Right lobe of liver (tissue), 6 donors: ENCODE data around the gene SLCO2A1. TPM values are rescaled to one million over a fixed set of nuclear protein-coding genes. Genes with fewer than 3 reads are reported as not detected.

Source experiments
- ATAC-seq, 4 donors: fragments of 200-7000 bp; cut with Tn5 transposase; one replicate each; pipeline ENCODE4 v1.9.1; 2020; ENCODE audit warnings: mild to moderate bottlenecking in 4 of 4, moderate library complexity in 4 of 4
- DNase-seq, 3 donors: peaks; one replicate each; pipeline ENCODE4 v3.0.0-alpha.2; 2020
- H3K27ac ChIP-seq, 3 donors: fragments of 200-600 bp; one replicate each; pipeline ENCODE4 v1.8.0; 2022
- H3K27me3 ChIP-seq, 2 donors: fragments of 200-600 bp; one replicate each; pipeline ENCODE4 v1.8.0; 2022
- H3K36me3 ChIP-seq, 4 donors: fragments of 200-600 bp; sonication (generic) in 1 of 4; one replicate each; pipeline versions ENCODE4 v1.5.1 to v1.8.0; 2017 to 2022; ENCODE audit warnings: control low read depth in 1 of 4
- H3K4me1 ChIP-seq, 4 donors: fragments of 200-600 bp; sonication (generic) in 1 of 4; one replicate each; pipeline versions ENCODE4 v1.5.1 to v1.8.0; 2017 to 2022; ENCODE audit warnings: control low read depth in 1 of 4
- H3K4me3 ChIP-seq, 3 donors: fragments of 200-600 bp; one replicate each; pipeline ENCODE4 v1.8.0; 2022
- H3K9me3 ChIP-seq, 4 donors: fragments of 200-600 bp; sonication (generic) in 1 of 4; one replicate each; pipeline versions ENCODE4 v1.5.1 to v1.8.0; 2017 to 2022; ENCODE audit warnings: control low read depth in 1 of 4
- POLR2A ChIP-seq: fragments of 450-650 bp; IDR thresholded peaks from one replicate; pipeline ENCODE4 v1.6.1; 2017; ENCODE audit warnings: antibody characterized with exemption, mild to moderate bottlenecking
- WGBS: methylation state at CpG from one replicate; pipeline ENCODE4 v1.1.6; 2018; ENCODE audit warnings: low coverage, low lambda C conversion rate; ENCODE audit not compliant: insufficient coverage; ENCODE audit errors: missing lambda C conversion rate; 5-methylcytosine and 5-hydroxymethylcytosine counted together
- intact Hi-C, 2 donors: fragments of 100-400 bp; cut with DNase I; formaldehyde crosslinking; loops; one replicate each; pipeline versions ENCODE4 v1.11.2 to v1.14.1; 2022
- total RNA-seq, 6 experiments: library from RNA; depleted of rRNA in 2 of 6; stranded (reverse); fragments of >200 nt in 2 of 6; fragmentation: NEBNext Ultra II Directional in 3 of 6; extraction: Animal tissue kit (Norgen Biotek cat#: 25700) in 3 of 6; gene quantifications; one replicate each; pipeline versions ENCODE4 v1.1.0 to v1.2.4, GENCODE V29; 2016 to 2023
- TF ChIP-seq, protein P1 (sequence below), 4 donors: fragments of 200-600 bp in 3 of 4; fragments of 450-650 bp in 1 of 4; IDR thresholded peaks; one replicate each; pipeline versions ENCODE4 v1.5.1 to v1.8.0; 2016 to 2022; ENCODE audit warnings: antibody characterized with exemption in 4 of 4, mild to moderate bottlenecking in 2 of 4
- donor health status: DM: no; HTN: yes; CAD: no.
- donor health status: DM: no; HTN: no; CAD: no.
- donor health status: DM: no; HTN: no; CAD: no.
- donor health status: DM: no; HTN: yes; CAD: no.
- donor health status: DM: no; HTN: yes; CAD: no.

The SLCO2A1 gene
- total RNA-seq, 6 experiments from 2014 or later: 0.71 to 4.4 (median 1.5) TPM

DNA sequence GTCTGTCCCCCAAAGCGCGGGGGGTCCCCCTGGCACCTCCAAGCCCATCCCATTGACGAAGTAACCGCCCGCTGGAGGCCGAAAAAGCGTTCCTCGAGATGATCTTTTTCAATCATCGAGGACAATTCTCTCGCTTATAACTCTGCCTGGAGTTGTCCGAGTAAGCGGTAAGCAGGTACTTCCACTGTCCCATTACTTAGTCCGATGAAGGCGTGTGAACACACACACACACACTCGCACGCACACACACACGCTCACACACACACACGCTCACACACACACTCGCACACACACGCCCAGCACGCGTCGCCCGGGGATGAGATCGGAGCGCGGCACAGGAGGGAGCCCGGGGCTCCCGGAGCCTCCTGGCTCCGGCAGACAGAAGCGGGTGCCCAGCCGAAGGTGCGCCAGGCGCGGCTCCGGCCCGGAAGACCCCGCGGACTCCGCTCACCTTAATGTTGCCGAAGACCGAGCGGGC lies 430 bp downstream of the SLCO2A1 start:
- intact Hi-C loops: no loop called here
- Histone ChIP-seq H3K9me3 (no peaks in the 10 kb centered on the region), H3K27me3 (peaks cover 0 to 10% of the 10 kb centered on the region in 2 donors), H3K4me3 (peak overlapping the region; percentile 39 to 53 (median 42)), H3K4me1 (peaks cover 0 to 5% (median 0%) of the 10 kb centered on the region in 4 donors), H3K36me3 (no peaks in the 10 kb centered on the region), H3K27ac (no peak overlapping the region)
- DNase-seq (no peak), ATAC-seq (peak; percentile 34 to 59 (median 58))
- WGBS: 0% methylated on average over 4 of the region's 43 CpGs
- no peak for TF ChIP-seq POLR2A
- TF ChIP-seq, protein P1, sequence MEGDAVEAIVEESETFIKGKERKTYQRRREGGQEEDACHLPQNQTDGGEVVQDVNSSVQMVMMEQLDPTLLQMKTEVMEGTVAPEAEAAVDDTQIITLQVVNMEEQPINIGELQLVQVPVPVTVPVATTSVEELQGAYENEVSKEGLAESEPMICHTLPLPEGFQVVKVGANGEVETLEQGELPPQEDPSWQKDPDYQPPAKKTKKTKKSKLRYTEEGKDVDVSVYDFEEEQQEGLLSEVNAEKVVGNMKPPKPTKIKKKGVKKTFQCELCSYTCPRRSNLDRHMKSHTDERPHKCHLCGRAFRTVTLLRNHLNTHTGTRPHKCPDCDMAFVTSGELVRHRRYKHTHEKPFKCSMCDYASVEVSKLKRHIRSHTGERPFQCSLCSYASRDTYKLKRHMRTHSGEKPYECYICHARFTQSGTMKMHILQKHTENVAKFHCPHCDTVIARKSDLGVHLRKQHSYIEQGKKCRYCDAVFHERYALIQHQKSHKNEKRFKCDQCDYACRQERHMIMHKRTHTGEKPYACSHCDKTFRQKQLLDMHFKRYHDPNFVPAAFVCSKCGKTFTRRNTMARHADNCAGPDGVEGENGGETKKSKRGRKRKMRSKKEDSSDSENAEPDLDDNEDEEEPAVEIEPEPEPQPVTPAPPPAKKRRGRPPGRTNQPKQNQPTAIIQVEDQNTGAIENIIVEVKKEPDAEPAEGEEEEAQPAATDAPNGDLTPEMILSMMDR (IDR thresholded peaks at IDR 0.05): no peak

DNA sequence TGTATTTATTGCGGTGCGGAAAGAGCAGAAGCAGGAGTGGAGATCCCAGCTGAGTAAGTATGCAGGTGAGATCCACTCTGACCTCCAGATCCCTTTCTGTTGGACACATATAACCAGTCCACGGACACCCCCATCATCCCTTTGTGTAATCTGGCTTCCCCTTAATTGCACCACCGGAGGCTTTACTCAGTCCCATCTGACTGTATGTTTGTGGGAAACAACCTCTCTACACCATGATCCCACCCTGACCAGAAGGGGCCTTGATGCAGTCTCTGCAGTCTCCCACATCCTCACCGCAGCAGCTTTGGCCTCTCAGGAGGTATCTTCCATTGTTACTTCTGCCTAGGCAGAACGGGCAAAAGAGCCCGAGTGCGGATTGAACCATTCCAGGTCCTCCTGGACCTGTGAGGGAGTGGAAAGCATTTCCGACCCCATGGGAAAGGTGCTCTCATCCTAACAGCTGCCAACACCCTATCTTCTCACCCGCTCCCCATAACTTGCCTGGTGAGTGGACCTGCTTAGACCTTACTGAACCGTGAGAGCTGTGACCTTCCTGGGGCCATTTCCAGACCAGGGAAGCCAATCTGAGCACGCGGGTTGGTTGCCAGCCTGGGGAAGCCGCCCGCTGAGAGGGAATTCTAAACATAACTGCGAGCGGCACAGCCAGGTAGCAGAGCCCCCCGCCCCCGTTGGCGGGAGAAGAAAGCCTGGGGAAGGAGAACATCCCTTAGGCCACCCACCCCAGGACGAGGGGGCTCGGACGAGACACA lies 1.1 kb downstream of the SLCO2A1 start:
- WGBS: 53% methylated on average over 12 of the region's 23 CpGs
- Histone ChIP-seq H3K36me3 (no peaks in the 10 kb centered on the region), H3K4me1 (peaks cover 0 to 5% (median 0%) of the 10 kb centered on the region in 4 donors), H3K9me3 (no peaks in the 10 kb centered on the region), H3K27me3 (peaks cover 0 to 10% of the 10 kb centered on the region in 2 donors), H3K4me3 (no peak overlapping the region), H3K27ac (no peak overlapping the region)
- intact Hi-C loops: no loop called here
- TF ChIP-seq, protein P1 (IDR thresholded peaks at IDR 0.05): no peak
- TF ChIP-seq POLR2A: no peak
- ATAC-seq (peak in 1 of 4 donors; percentile 17), DNase-seq (no peak)

DNA sequence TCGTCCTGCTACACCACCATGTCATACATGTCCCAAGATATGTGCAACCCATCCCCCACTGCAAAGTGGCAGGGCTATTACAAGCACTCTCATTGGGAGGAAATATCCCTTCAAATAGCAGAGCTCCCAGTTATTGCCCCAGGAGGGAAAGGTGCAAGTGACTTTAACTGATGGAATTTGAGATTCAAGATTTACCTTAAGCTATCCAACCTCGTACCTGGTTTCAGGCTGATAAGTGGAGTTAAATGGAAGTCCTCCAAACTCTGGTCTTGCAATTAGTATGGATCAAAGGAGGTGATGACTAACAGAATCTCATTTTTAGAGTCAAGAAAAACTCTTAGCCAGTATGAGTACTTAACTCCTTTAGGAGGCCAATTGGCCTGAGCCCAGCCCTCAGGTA lies 2.1 kb downstream of the SLCO2A1 start:
- no peak overlapping the region for H3K4me3 ChIP-seq
- TF ChIP-seq POLR2A: no peak
- TF ChIP-seq, protein P1 (IDR thresholded peaks at IDR 0.05): no peak
- 25% methylated on average over 2 of the region's 2 CpGs for WGBS
- H3K27me3 ChIP-seq: peaks cover 0 to 10% of the 10 kb centered on the region in 2 donors
- no peaks in the 10 kb centered on the region for H3K36me3 ChIP-seq
- H3K27ac ChIP-seq: no peak overlapping the region
- no peaks in the 10 kb centered on the region for H3K9me3 ChIP-seq
- ATAC-seq (no peak), DNase-seq (no peak)
- intact Hi-C loops: no loop called here
- H3K4me1 ChIP-seq: peaks cover 0 to 5% (median 0%) of the 10 kb centered on the region in 4 donors

DNA sequence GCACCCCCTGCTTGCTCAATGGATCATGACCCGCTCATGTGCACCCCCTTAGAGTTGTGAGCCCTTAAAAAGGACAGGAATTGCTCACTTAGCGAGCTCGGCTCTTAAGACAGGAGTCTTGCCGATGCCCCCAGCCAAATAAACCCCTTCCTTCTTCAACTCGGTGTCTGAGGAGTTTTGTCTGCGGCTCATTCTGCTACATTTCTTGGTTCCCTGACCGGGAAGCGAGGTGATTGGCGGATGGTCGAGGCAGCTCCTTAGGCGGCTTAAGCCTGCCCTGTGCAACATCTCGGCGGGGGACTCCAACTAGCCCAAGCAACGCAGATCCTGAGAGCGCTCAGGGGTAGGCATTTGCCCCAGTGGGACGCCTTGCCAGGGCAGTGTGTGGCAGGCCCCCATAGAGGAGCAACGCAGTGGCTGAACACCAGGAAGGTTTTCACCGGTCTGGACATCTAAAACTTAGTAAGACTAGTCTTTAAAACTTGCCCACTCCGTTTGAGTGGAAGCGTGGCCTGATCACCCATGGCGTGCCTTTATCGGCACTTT lies 9.5 kb downstream of the SLCO2A1 start:
- DNase-seq: no peak
- TF ChIP-seq POLR2A: no peak
- TF ChIP-seq, protein P1 (IDR thresholded peaks at IDR 0.05): no peak
- H3K27me3 ChIP-seq: no peaks in the 10 kb centered on the region
- WGBS: 94% methylated on average over 9 of the region's 22 CpGs
- intact Hi-C loops: no loop called here
- no peaks in the 10 kb centered on the region for H3K36me3 ChIP-seq
- no peak for ATAC-seq
- no peak overlapping the region for H3K27ac ChIP-seq
- H3K4me3 ChIP-seq: no peak overlapping the region
- no peaks in the 10 kb centered on the region for H3K4me1 ChIP-seq
- no peaks in the 10 kb centered on the region for H3K9me3 ChIP-seq
